Measurements from ENCODE around the gene NAALADL2.

Gene NAALADL2

DNA sequence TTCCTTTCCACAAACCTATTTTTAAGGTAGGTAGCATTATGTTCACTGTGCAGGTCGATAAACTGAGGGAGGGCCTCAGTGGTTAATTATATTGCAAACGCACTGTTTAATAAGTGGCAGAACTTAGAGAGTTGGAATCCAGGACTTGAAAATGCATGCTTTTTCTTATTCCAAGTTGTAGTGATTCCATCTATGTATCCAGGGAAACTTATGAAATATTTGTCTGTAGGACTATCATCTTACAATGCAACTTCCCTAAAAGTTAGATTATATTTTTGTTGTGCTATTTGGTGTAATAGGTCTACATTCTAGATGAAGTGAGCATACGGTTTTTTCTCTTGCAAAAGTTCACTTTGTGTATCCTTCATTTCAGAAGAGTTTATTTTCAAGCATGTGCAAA, 419.5 kb downstream of the NAALADL2 start:
- no peak overlapping the region for H3K9ac ChIP-seq (ENCODE audit: low read depth, low read length)
- H3K9me3 ChIP-seq (ENCODE audit: control insufficient read depth, insufficient read depth, low read length) = no peaks in the 10 kb centered on the region
- no peaks in the 10 kb centered on the region for H3K4me1 ChIP-seq (ENCODE audit: control insufficient read depth, insufficient read depth, low read length)
- H3K36me3 ChIP-seq (ENCODE audit: control insufficient read depth, insufficient read depth, low read length) = no peaks in the 10 kb centered on the region
- no peaks in the 10 kb centered on the region for H3K27me3 ChIP-seq (ENCODE audit: control insufficient read depth, insufficient read depth, low read length)
- no peak overlapping the region for H3K4me3 ChIP-seq (ENCODE audit: low read depth, low read length)

DNA sequence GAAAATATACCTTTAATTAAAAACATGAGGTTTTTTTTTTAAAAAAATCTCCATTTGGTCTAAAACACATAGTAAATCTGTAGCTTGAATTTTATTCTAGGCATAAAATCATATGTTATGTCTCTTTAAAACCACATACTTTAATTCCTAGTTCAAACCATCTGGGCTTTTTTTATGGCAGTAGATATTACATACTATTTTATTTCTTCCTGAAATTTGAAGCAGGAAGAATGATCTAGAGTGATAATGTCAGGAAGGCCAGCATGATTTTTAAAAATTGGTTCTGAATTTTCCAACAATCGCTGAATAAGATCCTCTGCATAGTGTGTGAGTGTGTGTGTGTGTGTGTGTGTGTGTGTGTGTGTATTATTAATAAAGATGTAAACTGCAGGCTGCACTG, 420.3 kb downstream of the NAALADL2 start:
- Histone ChIP-seq H3K9me3 (ENCODE audit: control insufficient read depth, insufficient read depth, low read length) (no peaks in the 10 kb centered on the region), H3K9ac (ENCODE audit: low read depth, low read length) (no peak overlapping the region), H3K27me3 (ENCODE audit: control insufficient read depth, insufficient read depth, low read length) (no peaks in the 10 kb centered on the region), H3K4me1 (ENCODE audit: control insufficient read depth, insufficient read depth, low read length) (no peaks in the 10 kb centered on the region), H3K36me3 (ENCODE audit: control insufficient read depth, insufficient read depth, low read length) (no peaks in the 10 kb centered on the region), H3K4me3 (ENCODE audit: low read depth, low read length) (no peak overlapping the region)

DNA sequence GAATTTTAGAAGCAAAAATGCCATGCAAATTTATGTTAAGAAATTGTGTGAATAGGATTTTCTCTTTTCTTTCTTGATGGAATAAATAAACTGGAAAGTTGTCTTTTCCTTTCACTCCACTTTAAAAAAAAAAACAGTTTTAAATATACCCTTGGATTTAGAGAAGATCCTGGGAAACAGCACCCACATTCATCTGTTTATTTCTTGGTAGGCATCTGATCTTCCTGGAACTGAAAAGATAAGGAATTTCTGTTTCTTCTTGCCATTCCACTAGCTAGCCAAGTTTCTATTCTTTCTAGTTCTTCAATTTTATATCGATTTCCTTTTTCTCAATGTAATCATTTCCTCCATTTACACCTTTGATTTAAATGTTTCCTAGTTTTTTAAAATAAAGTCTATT, 420.8 kb downstream of the NAALADL2 start:
- no peaks in the 10 kb centered on the region for H3K9me3 ChIP-seq (ENCODE audit: control insufficient read depth, insufficient read depth, low read length)
- H3K4me1 ChIP-seq (ENCODE audit: control insufficient read depth, insufficient read depth, low read length) = no peaks in the 10 kb centered on the region
- H3K27me3 ChIP-seq (ENCODE audit: control insufficient read depth, insufficient read depth, low read length) = no peaks in the 10 kb centered on the region
- no peak overlapping the region for H3K9ac ChIP-seq (ENCODE audit: low read depth, low read length)
- H3K36me3 ChIP-seq (ENCODE audit: control insufficient read depth, insufficient read depth, low read length) = no peaks in the 10 kb centered on the region
- H3K4me3 ChIP-seq (ENCODE audit: low read depth, low read length) = no peak overlapping the region

DNA sequence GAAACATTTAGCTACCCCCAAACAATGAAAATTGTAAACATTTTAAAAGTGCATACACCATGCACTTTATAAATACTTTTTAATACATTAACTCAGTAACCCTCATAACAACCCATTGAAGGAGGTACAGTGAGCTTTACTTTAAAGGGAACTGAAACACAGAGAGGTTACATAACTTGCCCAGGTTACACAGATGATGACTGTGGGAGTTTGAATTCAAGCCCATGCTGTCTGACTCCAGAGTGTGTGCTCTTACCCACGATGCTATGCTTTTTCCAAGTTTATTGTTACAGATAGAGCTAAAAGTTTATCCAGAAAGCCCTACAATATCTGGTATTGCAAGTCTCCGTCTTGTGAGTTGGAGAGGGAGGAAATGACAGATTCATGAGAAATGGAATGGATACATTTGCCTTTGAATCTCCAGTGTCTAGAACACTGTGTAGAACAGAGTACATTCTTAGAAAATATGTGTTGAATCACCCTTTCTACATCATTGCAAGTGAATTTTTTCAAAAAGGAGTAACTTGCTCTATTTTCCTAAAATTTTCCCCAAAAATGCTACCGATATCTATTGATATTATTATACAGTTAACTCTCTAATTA, 428.3 kb downstream of the NAALADL2 start:
- Histone ChIP-seq H3K9me3 (ENCODE audit: control insufficient read depth, insufficient read depth, low read length) (no peaks in the 10 kb centered on the region), H3K9ac (ENCODE audit: low read depth, low read length) (no peak overlapping the region), H3K4me3 (ENCODE audit: low read depth, low read length) (no peak overlapping the region), H3K36me3 (ENCODE audit: control insufficient read depth, insufficient read depth, low read length) (no peaks in the 10 kb centered on the region), H3K4me1 (ENCODE audit: control insufficient read depth, insufficient read depth, low read length) (no peaks in the 10 kb centered on the region), H3K27me3 (ENCODE audit: control insufficient read depth, insufficient read depth, low read length) (no peaks in the 10 kb centered on the region)

DNA sequence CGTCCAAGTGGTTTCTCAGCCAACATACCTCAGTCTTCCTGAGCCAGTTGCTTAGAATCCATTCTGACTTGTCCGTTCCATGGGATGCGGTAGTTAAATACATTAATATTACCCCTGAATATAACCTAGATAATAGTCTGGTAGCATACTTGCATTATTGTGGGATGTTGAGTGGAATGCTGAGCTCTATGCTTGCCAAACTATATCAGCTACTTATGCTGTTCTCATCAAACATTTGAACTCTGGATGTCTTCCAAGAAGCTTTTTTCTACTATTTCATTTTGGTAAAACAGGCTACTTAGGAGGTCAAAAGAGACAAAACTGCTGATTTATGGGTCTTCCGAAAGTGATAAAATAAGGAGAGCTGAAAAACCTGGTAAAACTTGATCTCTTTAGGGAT, 429.5 kb downstream of the NAALADL2 start:
- Histone ChIP-seq H3K27me3 (ENCODE audit: control insufficient read depth, insufficient read depth, low read length) (no peaks in the 10 kb centered on the region), H3K4me1 (ENCODE audit: control insufficient read depth, insufficient read depth, low read length) (no peaks in the 10 kb centered on the region), H3K4me3 (ENCODE audit: low read depth, low read length) (no peak overlapping the region), H3K9ac (ENCODE audit: low read depth, low read length) (no peak overlapping the region), H3K36me3 (ENCODE audit: control insufficient read depth, insufficient read depth, low read length) (no peaks in the 10 kb centered on the region), H3K9me3 (ENCODE audit: control insufficient read depth, insufficient read depth, low read length) (no peaks in the 10 kb centered on the region)

DNA sequence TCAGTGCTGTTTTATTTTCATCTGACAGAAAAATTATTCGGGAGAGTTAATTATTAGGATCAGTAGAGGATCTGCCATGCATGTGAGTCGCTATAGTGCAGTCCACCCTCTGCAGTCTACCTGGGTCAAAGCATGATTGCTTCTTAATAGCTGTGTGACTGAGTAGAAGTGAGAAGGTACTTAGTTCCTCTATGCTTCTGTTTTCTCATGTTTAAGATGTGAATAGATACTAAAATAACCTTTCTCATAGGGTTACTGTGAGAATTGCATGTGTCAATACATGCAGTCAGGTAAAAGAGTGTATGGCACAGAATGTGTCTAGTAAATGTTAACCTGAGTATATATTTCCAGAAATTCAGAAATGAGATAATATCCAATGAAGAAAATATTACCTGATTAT, 435.7 kb downstream of the NAALADL2 start:
- H3K36me3 ChIP-seq (ENCODE audit: control insufficient read depth, insufficient read depth, low read length) = no peaks in the 10 kb centered on the region

DNA sequence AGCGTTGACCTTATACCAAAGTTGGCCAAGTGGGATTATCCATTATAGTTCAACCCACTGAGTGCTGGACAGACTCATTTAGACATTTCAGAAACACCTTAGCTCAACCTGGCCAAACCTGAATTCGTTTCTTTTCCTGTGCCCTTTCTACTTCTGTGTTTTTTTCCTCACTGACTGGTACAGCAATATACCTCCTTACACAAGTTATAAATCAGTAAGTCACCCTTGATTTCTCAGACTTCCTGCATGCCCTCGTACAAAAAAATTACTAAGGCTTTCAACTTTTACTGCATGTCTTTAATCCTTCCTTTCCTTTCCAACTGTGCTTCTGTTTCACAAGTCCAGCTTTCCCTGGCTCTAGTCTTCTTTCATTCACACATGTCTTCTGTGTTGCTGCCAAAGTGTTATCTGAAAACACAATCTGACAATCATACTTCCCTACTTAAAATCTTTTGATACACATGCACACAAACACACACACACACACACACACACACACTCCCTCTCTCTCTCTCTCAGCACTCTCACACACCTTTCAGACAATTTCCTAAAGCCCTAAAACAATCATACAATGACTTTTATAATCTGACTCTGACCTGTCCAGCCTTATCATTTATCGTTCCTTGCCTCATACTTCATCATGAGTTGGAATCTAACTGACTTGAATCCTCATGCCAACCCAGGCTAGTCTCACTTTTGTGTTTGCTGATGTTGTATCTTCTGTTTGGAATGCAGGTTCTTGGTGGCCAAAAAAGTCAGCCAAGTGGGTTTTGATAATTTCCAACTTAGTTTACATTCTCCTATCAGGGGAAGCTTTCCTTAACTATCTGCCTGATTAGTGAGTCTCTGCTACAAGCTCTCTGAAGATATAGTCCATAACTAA, 436.4 kb downstream of the NAALADL2 start:
- H3K4me3 ChIP-seq (ENCODE audit: low read depth, low read length) = no peak overlapping the region
- no peaks in the 10 kb centered on the region for H3K36me3 ChIP-seq (ENCODE audit: control insufficient read depth, insufficient read depth, low read length)
- no peaks in the 10 kb centered on the region for H3K9me3 ChIP-seq (ENCODE audit: control insufficient read depth, insufficient read depth, low read length)
- H3K9ac ChIP-seq (ENCODE audit: low read depth, low read length) = no peak overlapping the region
- no peaks in the 10 kb centered on the region for H3K4me1 ChIP-seq (ENCODE audit: control insufficient read depth, insufficient read depth, low read length)
- H3K27me3 ChIP-seq (ENCODE audit: control insufficient read depth, insufficient read depth, low read length) = no peaks in the 10 kb centered on the region

More for the DNA sequence above, 435.7 kb downstream of the NAALADL2 start:
- Histone ChIP-seq H3K9me3 (ENCODE audit: control insufficient read depth, insufficient read depth, low read length) (no peaks in the 10 kb centered on the region), H3K4me3 (ENCODE audit: low read depth, low read length) (no peak overlapping the region), H3K9ac (ENCODE audit: low read depth, low read length) (no peak overlapping the region), H3K4me1 (ENCODE audit: control insufficient read depth, insufficient read depth, low read length) (no peaks in the 10 kb centered on the region), H3K27me3 (ENCODE audit: control insufficient read depth, insufficient read depth, low read length) (no peaks in the 10 kb centered on the region)

DNA sequence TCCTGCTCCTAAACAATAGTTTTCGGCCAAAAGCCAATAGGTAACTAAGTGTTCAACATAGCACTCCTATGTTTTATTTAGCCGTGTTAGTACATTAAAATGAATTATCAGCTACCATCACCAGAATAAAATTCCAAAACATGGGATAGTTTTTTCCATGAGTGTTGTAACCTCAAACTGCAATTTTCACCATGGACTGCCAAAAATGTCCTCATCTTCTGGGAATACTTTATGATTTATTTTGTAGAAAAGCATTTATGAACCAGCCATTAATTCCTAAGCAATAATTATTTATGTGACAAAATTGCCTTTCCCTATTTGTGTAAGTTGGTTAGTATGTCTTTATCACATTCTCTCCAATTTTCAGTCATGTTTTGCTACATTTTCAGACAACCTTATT, 438.1 kb downstream of the NAALADL2 start:
- Histone ChIP-seq H3K9me3 (ENCODE audit: control insufficient read depth, insufficient read depth, low read length) (no peaks in the 10 kb centered on the region), H3K4me3 (ENCODE audit: low read depth, low read length) (no peak overlapping the region), H3K27me3 (ENCODE audit: control insufficient read depth, insufficient read depth, low read length) (no peaks in the 10 kb centered on the region), H3K36me3 (ENCODE audit: control insufficient read depth, insufficient read depth, low read length) (no peaks in the 10 kb centered on the region), H3K9ac (ENCODE audit: low read depth, low read length) (no peak overlapping the region), H3K4me1 (ENCODE audit: control insufficient read depth, insufficient read depth, low read length) (no peaks in the 10 kb centered on the region)

DNA sequence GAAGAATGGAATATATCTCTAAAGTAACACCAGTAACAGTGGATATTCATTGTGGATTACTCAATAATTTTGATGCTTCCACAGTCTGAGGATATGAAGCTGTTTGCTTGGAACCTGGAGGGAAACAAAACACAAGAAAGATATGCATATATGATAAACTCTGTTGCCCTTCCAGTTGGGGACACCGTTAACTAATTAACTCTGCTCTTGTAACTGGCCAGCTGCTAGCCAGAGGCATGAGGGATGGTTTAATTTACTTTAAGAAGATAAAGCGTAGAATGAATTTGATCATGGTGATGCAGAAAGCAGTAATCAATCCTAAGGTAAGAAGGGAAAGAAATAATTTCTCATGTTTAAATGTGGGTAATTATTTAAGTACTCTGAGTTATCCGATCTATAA, 442.6 kb downstream of the NAALADL2 start:
- H3K9ac ChIP-seq (ENCODE audit: low read depth, low read length) = no peak overlapping the region
- H3K27me3 ChIP-seq (ENCODE audit: control insufficient read depth, insufficient read depth, low read length) = no peaks in the 10 kb centered on the region
- no peaks in the 10 kb centered on the region for H3K36me3 ChIP-seq (ENCODE audit: control insufficient read depth, insufficient read depth, low read length)
- H3K4me3 ChIP-seq (ENCODE audit: low read depth, low read length) = no peak overlapping the region
- H3K9me3 ChIP-seq (ENCODE audit: control insufficient read depth, insufficient read depth, low read length) = no peaks in the 10 kb centered on the region
- H3K4me1 ChIP-seq (ENCODE audit: control insufficient read depth, insufficient read depth, low read length) = no peaks in the 10 kb centered on the region

DNA sequence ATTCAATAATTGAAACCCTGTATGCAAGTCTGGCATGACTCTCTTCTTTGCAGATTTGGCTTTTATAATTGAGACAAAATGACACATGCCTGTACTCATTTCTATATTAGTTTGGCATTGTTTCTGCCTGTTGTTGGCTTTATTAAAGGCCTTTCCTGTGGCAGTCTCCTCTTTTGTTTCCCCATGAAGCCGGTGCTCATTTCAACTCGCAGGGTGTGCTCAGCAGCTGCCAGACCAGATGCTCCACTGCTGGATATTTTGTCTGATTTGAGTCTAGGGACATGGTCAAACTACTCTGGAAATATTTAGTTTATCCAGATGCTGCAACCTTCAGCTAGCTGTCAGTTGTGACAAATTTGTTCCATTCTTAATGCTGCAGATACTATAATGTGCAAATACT, 445.3 kb downstream of the NAALADL2 start:
- Histone ChIP-seq H3K9ac (ENCODE audit: low read depth, low read length) (no peak overlapping the region), H3K4me1 (ENCODE audit: control insufficient read depth, insufficient read depth, low read length) (no peaks in the 10 kb centered on the region), H3K9me3 (ENCODE audit: control insufficient read depth, insufficient read depth, low read length) (no peaks in the 10 kb centered on the region), H3K4me3 (ENCODE audit: low read depth, low read length) (no peak overlapping the region), H3K36me3 (ENCODE audit: control insufficient read depth, insufficient read depth, low read length) (no peaks in the 10 kb centered on the region), H3K27me3 (ENCODE audit: control insufficient read depth, insufficient read depth, low read length) (no peaks in the 10 kb centered on the region)

DNA sequence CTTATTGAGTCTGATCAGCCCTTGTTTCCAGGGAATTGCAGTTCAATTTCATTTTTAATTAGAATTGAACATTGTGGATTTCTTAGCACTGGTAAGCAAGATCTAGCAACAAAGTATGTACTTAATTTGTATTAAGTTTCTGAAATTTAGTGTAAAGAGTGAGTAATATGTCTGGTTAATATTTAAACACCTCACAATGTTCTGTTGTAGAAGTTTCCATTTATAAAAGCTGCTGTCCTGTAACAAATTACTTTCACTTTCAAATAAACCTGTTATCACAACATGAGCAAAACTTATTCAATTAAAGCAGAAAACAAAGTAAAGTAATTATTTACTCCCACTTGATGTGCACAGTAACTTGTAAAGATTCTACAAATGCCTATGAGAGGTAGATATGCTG, 448.5 kb downstream of the NAALADL2 start:
- Histone ChIP-seq H3K9ac (ENCODE audit: low read depth, low read length) (no peak overlapping the region), H3K4me3 (ENCODE audit: low read depth, low read length) (no peak overlapping the region)

DNA sequence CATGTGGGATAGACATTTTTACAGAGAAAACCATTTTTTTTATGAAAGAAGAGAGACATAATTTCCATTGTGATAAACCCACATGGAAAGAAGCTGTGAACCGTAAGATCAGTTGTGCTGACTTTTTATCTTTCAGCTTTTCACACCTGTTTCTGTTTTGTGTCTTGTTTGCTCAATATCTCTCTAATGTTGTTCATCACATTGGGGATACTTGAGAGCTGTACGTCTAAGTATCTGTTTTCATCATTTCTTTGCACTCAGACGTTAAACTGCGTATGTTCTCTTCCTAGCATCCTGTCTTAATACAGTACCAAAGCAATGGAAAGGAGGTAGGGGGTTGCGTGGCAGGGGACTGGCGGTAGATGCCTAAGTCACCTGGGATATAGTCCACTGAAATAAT, 449.0 kb downstream of the NAALADL2 start:
- Histone ChIP-seq H3K9me3 (ENCODE audit: control insufficient read depth, insufficient read depth, low read length) (no peaks in the 10 kb centered on the region), H3K9ac (ENCODE audit: low read depth, low read length) (no peak overlapping the region), H3K36me3 (ENCODE audit: control insufficient read depth, insufficient read depth, low read length) (no peaks in the 10 kb centered on the region), H3K4me1 (ENCODE audit: control insufficient read depth, insufficient read depth, low read length) (no peaks in the 10 kb centered on the region), H3K4me3 (ENCODE audit: low read depth, low read length) (no peak overlapping the region), H3K27me3 (ENCODE audit: control insufficient read depth, insufficient read depth, low read length) (no peaks in the 10 kb centered on the region)

More for the DNA sequence above, 448.5 kb downstream of the NAALADL2 start:
- Histone ChIP-seq H3K27me3 (ENCODE audit: control insufficient read depth, insufficient read depth, low read length) (no peaks in the 10 kb centered on the region), H3K36me3 (ENCODE audit: control insufficient read depth, insufficient read depth, low read length) (no peaks in the 10 kb centered on the region), H3K9me3 (ENCODE audit: control insufficient read depth, insufficient read depth, low read length) (no peaks in the 10 kb centered on the region), H3K4me1 (ENCODE audit: control insufficient read depth, insufficient read depth, low read length) (no peaks in the 10 kb centered on the region)

Measured in iPS-15b (cell line).